GM12892 (cell line): ENCODE measurements around the gene PFKP.
A peak's percentile ranks its signal among the peaks of the same experiment; 100 is the strongest.

Experiments
- POLR2AphosphoS5 ChIP-seq: IDR thresholded peaks from 2 replicates; pipeline ENCODE4 v1.6.1; 2011; ENCODE audit warnings: low read depth, low read length, control low read depth
- TAF1 ChIP-seq: IDR thresholded peaks from 2 replicates; pipeline ENCODE4 v1.6.1; 2011; ENCODE audit warnings: low read depth, mild to moderate bottlenecking, control low read depth, low read length, borderline replicate concordance

DNA sequence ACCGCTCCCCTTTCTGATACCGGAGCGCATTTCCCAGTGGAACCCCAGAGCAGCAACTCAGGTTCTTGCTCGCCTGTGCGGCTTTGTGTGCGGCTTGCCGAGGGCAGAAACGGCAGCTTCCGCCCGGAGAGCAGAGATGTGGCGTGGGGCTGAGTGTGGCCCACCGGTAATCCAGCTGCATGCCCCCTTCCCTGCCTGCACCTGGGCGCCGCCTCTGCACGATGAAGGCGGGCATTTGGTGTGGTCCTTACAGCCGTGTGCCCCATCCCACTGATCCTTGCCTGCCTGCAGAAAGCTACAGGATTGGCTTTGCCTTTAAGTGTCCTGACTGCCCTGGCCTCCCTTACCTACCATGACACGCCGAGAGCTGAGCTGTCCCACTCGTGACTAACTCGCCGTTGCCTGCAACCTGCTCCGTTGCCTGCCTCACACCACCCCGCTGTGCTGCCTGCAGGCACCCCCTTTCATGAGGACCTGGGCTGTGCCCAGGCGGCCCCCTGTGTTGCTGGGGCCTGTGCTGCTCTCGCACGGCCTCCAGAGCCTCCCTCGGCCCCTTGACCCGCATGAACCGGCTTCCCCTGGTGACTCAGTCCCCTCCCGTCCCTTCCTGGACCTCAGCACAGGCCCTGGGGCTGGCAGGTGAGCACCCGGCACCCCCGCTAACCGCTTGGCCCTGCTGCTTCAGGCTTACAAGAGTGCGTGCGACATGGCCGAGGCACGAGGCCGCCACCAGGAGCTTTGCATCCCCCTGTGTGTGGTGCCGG lies 57.2 kb downstream of the PFKP start:
- TF ChIP-seq TAF1 (no peak), POLR2AphosphoS5 (peak; percentile 31)
